GM19328 (cell line): Measurements from ENCODE around the gene PSMB7.

Experiments used
- ATAC-seq: cut with Tn5 transposase; IDR thresholded peaks from one replicate; pipeline ENCODE4 v1.9.1; 2021; ENCODE audit warnings: mild to moderate bottlenecking, moderate library complexity; ENCODE audit not compliant: unreplicated experiment

The PSMB7 gene

DNA sequence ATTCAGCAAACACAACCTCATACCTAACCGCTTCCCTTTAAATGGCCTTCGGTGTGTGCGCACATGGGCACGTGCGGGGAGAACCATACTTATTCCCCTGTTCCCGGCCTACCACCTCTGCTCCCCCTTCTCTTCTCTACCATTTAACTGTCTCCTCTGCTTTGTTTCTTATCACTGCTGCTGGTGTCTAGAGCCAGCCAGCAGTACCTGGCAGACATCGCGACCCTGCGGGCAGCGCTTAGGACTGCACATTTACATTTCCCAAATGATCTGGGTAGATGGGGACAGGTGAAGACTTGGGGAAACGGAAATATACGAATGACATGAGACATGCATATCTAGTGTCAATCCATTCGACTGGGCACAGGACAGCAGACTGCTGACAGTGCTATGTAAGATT lies 56.6 kb downstream of the PSMB7 start:
- ATAC-seq: no peak

DNA sequence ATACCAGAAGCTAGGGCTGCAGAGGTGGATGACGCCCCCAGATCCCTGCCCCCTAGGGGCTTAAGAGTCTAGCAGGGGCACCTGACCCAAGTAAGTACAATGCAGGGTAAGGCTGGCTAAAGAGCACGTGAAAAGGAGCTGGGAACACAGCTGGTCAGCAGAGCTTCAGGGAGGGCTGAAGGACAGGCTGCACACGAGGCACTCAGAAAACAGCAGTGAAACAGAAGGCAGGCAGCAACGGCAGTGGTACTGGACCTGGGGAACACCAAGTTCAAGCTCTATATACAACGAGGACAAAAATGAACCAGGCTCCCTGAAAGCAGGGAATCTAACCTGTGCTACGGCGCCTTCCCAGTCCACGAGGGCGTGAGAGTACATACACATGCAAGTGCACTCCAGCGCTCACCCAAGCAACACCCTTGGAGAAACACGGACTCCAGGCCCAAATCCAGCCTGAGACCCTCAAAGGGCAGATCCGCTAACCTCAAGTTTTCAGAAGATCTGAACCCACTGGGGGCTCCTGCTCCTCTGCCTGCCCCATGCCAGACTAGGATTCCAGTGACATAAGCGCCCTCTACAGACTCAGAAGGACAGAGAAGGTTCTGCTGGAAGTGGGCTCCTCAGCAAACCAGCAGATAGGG lies 57.4 kb downstream of the PSMB7 start:
- no peak for ATAC-seq

DNA sequence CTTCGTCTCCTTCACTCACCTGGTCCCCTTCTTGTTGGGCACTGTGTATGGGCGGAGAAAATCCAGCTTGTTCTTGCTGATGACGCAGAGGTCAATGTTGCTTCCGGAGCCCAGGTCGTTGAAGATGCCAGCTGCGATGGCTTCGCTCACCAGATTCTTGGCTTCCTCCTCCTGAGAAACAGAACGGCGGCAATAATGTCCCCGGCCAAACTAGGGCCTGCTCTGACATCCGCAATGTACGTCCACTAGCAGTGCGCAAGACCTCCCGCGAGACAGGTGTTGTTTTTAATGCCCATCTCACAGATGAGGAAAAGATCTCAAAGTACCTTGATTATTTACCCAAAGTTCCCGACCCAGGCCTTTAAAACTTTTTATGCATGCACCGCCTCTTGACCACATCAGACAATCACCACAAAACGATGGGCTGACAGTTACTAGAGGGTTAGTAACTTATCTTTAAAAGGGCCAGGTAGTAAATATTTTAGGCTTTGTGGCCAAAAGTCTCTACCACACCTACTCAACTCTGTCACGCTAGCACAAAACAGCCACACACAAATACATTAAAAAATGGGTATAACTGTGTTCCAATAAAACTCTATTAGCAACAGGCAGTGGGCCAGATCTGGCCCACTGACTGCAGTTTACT lies 58.4 kb downstream of the PSMB7 start:
- ATAC-seq: no peak

DNA sequence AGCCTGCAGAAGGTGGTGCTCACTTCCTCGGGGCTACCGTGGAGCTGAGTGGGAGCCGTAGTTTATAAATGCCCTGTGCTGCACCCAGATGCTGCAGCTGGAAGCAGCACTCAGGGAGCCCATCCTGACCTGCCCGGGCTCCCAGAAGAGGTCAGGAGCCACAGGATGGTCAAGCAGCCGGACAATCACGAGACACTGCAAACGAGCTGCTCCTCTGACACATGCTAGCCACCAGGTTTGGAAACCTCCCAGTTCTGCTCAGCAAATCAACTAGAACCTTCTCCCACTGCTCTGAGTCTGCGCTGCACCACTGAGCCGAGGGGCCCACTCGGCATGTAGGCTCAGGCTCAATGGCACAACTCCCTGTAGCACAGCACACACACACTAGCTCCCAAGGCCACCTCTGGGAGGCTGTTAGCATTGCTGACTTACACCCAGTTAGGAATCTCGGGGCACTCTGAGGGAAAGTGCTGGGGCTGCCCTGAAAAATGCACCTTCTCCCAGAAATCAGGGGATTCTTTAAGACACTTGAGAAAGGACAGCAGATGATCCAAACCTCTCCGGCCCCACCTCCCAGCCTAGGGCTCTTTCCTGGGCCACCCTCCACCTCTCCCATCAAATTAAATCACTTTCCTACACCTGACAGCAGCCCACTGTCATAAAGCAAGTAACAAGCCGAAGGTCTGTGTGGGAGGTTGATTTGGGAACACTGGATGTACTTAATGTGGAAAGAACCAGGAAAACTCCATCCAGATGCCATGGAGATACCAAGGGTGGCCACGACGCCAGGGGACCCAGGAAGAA lies 59.1 kb downstream of the PSMB7 start:
- no peak for ATAC-seq

DNA sequence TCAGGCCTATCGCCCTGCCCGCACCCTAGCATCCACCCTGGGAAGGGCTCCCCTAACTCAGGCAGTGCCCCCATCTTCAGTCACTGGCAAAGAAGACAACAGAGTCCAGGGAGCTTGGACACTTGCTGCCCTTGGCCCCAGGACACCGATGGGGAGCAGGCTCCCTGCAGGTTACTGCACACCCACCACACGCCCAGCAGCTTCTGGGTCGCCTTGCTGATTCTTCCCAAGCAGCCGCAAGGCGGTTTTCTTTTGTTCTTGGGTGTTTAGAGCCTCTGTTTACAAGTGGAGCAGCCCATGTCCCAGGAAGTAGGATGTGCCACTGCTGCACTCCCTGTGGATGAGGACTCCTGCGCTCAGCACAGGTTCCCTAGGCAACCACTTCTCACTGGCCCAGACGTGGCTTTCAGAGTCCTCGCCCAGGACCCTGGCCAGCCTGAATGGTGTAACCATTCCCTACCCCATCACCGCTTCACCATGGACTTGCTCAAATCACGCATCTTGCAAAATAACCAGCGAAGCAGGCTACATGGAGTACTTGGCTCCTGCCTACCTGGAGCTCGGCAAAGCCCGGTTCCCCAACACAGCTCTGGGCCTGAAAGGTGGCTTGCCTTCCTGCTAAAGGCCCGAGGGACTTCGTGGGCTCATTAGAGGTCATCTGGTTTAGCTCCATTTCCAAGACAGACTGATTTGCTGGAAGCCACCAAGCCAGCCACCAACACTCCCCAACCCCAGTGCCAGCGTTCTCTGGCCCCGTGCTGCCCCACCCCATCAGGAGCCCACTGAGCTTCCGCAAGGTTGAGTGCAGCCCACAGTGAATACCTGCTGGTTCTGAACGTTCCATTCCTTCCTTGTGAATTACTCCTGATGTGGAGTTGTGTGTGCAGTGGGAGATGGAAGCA lies 60.0 kb downstream of the PSMB7 start:
- no peak for ATAC-seq

DNA sequence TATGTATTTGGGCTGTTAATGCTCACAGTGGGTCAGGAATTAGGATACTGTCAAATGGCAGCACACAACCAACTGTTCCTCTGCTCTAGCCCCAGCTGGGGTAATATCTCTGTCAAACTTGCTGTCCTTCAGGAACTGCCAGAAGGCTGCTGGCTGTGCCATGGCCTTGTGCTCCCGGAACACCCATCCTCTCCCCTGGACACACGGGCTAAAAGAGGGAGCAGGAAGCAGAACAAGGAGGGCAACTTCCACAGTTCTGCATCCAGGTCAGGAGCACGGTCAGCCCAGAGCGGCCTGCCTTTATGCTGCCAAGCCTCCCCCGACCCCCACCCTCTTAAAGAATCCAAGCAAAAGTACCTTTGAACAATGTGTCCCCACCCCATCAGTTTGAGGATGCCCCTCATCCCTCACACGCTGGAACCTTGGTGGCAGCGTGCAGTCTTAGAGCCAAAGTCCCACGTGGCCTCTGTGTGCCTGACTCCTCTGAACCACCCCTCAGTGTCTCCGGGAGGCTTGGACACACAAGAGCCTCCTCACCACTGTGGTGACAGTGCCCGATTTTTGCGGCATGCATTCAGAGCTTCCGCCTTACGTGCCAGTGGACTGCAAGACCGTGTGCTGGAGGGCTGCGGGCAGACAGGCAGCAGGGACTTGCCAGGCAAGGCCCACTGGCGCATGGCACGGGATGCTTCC lies 60.8 kb downstream of the PSMB7 start:
- ATAC-seq: no peak

DNA sequence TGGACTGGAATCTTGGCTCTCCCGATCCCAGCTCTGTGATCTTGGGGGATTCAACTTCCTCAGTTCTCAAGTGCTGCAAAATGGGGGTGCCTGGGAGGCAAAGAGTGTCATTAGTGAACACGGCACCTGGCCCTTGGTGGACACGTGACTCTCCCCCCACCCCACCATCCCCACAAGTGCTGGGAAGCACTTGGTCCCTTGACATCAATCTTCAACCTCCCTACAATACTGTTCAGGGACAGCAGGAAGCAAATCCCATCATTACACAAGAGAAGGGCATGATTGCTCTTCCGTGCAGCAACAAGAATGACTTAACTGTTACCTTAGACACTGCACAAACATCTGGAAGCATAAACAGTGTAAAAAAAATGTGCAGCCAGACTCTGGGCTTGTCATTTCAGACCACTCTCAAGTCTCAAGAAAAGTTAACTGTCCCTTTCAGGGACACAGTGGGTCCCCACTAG lies 61.4 kb downstream of the PSMB7 start:
- ATAC-seq: no peak

DNA sequence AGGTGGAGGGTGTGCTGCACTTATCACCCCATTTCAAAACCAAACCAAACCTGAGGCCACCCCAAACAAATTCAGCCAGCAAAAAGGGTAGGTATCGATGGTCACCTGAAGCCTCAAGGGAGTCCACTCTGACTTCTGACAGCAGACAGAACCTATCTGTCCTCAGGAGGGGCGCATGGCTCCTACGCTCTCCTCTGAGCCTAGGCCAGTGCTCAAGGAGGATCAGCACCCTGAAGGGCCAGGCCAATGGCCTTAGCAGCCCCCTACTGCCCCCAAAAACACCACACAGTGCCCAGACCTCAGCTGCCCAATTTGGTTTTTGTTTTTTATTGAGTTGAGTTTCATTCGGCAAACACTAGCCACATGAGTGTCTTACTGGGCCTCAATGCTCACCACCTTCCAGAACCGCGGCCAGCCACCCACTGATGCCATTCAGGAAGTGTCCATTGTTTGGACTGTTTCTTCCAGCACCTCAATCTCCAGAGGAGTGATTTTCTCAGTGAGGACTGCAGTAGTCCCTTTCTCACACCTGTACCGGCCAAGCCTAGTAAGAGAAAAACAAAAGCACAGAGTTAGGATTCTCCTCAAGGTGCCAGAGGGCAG lies 62.0 kb downstream of the PSMB7 start:
- ATAC-seq: no peak

DNA sequence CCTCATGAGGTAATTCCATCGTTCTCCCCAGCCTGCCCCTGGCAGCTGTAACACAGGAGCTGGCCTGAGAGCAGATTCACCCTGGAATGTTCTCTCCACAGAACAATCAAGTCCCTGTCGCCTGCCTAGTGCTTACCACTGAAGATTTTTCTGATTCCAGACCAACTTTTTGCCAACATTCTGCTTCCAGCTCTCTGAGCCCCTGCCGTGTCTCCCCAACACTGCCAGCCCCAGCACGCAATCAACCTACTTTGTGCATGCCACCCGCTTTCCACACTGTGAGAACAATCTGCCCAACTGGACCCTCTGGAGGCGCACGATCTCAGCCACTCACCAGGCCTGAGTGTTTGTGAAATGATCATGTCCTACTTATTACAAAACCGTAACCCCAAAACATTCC lies 62.6 kb downstream of the PSMB7 start:
- ATAC-seq: no peak

DNA sequence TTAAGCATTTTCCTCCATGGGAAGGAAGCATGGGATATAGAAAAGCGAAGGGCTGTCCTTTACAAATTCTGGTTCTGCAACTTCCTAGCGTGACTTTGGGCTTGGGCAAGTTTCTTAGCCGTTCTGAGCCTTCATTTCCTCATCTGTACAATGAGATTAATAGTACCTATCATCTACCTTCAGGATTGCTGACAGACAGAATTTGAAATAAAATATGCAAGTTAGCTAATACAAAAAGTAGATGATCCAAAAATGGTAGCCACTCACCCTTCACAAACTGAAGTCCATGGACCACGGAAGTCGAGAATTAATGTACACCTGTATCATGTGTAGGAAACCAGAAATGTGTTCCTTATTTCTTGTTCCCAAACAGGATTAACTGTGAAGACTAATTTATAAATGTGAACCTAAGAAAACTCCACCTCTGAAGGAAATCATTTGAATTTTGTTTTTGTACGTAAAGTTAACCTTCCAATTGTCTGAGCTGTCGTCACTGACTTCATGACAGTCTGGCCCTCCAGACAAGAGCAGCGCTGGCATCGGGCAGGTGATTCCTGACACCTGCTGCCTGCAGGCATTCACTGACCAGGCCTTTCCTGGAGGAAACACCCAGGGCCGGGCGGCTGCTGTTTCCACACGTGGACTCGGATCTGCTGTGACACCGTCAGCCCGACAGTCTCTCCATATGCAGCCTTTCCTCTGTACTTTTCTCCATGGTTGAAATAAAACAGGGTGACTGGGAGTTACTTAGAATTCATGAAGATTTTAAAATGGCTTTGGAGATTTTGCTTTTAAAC lies 63.4 kb downstream of the PSMB7 start:
- ATAC-seq: no peak

DNA sequence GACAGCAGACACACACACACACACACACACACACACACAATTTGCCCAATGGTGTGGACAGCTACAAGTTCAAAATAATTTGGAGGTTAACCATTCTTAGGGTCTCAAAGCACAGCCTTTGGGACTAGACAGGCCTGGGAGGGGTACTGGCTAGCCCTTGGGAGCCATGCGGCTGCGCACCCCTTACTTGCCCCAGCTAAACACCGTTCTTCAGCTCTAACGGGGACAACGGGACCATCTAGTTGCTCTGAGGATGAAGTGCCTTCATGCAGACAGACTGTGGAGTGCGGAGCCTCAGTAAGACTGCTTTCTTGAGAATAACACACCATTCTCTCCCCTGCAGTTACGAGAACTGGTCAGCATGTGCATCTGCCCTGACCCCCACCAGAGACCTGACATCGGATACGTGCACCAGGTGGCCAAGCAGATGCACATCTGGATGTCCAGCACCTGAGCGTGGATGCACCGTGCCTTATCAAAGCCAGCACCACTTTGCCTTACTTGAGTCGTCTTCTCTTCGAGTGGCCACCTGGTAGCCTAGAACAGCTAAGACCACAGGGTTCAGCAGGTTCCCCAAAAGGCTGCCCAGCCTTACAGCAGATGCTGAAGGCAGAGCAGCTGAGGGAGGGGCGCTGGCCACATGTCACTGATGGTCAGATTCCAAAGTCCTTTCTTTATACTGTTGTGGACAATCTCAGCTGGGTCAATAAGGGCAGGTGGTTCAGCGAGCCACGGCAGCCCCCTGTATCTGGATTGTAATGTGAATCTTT lies 64.6 kb downstream of the PSMB7 start:
- ATAC-seq: no peak

DNA sequence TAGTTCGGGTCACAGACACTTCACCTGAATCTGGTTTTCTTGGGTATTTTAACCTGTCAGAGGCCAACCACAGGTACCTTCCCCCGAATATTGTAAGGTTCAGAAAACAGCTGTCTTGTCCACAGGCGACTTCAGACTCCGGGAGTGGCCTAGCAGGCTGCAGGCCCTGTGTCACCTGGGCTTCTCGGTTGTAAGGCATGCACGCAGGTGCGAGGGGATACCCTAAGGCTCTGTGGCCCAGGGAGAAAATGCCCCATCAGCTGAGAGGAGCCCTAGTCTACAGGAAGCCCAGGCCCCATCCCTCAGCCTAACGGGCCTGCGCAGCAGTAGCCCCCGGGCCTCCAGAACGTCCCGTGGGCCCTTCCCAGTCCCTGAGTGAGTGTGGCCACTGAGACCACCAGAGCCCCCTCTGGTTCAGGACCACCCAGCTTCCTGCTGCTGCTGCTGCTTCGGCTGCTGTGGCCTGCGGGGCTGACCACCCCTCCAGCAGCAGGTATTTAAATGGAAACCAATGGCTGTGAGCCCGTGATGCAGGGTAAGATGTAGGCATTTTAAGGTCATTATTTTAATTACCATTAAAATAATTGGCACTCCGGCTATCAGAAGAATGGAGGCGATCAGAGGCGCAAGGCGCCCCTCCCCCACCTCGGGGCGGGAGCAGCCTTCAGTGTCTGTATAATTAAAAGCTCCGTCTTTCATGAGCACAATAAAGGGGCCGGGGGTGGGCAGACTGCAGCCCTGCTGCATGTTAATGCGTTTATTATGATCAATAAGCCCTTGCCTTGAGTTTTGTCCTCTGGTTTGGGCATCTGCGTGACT lies 65.4 kb downstream of the PSMB7 start:
- no peak for ATAC-seq

DNA sequence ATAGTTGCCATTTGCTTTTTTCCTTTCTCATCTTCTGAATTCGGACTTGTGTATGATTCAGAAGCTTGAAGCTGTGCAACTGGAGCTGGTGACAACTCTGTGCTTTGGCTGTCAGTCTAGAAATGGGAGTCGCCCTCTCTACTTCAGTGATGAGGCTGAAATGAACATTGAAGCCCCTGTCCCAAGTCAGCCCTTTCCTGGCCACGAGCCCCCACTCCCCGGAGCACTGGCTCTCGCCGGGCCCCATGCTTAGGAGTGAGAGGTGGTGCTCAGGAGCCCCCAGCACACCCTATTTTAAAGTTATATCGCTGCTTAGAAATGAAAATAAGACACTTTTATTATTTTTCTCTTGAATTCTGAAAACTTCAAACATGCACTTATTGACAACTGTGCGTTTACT lies 66.0 kb downstream of the PSMB7 start:
- no peak for ATAC-seq

DNA sequence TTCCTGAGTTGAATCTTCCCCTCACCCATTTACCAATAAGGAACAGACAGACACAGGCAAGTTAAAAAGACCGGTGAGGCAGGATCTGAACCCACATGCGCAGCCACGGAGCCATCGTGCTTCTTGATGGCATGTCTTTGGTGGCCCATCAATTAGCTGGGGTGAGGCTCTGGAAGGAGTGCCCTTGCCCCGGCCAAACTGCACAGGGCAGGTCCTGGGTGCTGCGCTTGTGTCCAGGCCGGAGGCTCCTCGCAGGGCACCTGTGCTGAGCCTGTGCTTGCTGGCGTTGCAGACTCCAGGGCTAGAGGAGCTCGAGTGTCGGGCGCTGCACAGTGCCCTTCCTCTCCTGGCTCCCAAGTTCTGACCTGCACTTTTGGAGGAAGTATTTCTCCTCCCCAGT lies 66.4 kb downstream of the PSMB7 start:
- ATAC-seq: no peak

DNA sequence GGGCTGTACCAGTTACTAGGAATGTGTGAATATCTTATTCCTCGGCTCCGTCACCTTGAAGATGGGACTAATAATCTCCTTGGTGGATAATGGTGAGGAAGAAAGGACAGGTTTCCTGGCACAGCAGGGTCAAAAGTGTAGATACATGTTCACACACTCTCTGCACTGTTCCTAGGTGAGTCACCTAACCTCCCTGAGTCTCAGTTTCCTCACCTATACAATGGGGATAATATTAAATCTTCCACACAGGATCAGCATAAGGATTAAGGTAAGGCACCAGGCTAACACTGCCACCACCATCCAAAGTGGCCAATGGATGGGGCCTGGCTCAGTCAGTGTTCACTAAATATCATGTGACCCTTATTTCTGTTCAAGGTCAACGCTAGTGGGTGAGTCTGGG lies 66.9 kb downstream of the PSMB7 start:
- ATAC-seq: no peak

DNA sequence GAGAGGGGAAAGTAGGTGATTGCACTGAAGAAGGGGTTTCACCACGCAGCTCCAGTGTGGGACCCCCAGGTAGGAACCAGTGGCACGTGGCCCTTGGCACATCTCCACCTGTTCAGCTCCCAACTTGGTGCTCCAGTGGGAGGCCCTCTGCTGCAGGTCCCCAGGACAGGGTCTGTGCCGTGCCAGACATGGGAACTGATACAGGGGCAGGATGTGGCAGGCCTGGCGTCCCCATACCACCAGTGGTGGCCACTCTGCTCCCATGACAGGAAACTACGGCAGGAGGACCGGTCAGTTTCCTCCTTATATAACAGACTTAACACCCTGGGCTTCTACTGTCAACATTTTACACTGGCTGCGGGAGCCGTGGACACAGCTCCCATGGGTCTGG lies 67.3 kb downstream of the PSMB7 start:
- no peak for ATAC-seq

DNA sequence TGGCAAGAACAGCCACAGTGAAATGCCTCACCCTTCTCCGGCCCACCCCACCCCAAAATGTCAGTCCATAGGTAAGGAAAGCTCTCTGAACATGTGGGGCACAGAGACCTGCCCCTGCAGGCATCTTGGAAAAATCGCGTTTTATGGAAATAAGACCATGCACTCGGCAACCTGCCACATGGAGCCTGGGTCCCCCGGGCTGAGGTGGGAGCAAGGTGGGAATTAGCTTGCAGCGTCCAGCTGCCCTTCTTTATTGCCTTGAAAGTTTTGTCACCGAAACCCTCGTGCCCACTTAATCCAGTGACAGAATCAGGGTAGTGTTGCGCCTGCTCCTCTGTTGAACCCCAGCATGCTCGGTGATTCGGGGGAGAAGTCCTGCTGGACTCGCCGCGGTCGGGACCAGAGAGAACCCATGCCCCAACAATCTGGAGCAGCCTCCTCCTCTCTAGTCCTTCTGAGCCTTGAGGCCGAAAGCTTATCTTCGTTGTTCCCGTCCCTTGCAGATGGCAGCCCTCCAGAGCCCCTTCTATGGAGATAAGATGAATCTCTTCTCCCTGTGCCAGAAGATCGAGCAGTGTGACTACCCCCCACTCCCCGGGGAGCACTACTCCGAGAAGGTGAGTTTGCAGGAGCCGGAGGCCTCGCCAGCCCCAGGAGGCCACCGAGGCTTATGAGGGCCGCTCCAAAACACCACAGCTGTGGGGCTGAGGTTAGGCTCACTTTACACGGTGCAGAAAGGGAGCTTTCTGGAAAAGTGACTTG lies 67.9 kb downstream of the PSMB7 start:
- ATAC-seq: no peak
